GM12873 (cell line): ENCODE results near the gene CHST11.

Source experiments
- CTCF ChIP-seq: IDR thresholded peaks from 2 replicates; pipeline ENCODE4 v1.5.1; 2012; ENCODE audit warnings: low read depth, mild to moderate bottlenecking, moderate library complexity, low read length, control low read depth; ENCODE audit not compliant: insufficient read depth; ENCODE audit errors: missing control alignments

The CHST11 gene

GRCh38 chr12:104657726-104658484 is 201.2 kb downstream of the CHST11 start:
- TF ChIP-seq CTCF: no peak

- TF ChIP-seq CTCF: no peak
These were observed 202.3 kb downstream of the CHST11 start for GRCh38 chr12:104659058-104659457.

- no peak for TF ChIP-seq CTCF
These were observed 205.5 kb downstream of the CHST11 start for GRCh38 chr12:104662203-104662602.

- no peak for TF ChIP-seq CTCF
These were observed 206.2 kb downstream of the CHST11 start for GRCh38 chr12:104662908-104663307.

- TF ChIP-seq CTCF: no peak
These were observed 207.6 kb downstream of the CHST11 start for GRCh38 chr12:104664351-104664750.

- TF ChIP-seq CTCF: no peak
These were observed 208.5 kb downstream of the CHST11 start for GRCh38 chr12:104665296-104665695.

DNA sequence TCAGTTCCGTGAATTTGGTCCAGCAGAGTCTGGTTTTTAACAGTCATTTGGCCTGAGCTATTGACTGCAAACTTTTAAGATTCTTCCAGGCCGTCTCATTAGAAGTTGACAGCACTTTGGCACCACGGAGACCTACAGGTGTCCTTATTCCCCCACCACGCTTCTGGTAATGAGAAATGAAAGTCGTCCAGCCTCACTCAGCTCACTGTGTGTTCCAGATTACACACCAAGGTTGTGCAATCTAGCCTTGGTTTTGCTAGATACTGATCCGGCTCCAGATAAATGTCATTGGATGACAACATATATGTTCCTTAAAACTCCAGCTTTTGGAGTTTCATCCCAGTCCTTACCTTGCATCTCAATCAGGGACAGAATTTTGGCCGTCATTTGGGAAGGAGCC is 210.4 kb downstream of the CHST11 start:
- no peak for TF ChIP-seq CTCF
